HG02798 (cell line): Measurements from ENCODE around the gene RTTN.

Source experiments
- ATAC-seq: cut with Tn5 transposase; IDR thresholded peaks from one replicate; pipeline ENCODE4 v1.9.1; 2021; ENCODE audit warnings: mild to moderate bottlenecking; ENCODE audit not compliant: unreplicated experiment, poor library complexity

RTTN gene

GRCh38 chr18:70219688-70220087 is 14.2 kb upstream of the RTTN start:
- ATAC-seq: no peak

- ATAC-seq: no peak
Observed at GRCh38 chr18:70216788-70217187, 11.3 kb upstream of the RTTN start.

- ATAC-seq: no peak
Observed at GRCh38 chr18:70207181-70207580, 1.7 kb upstream of the RTTN start.

- no peak for ATAC-seq
Observed at GRCh38 chr18:70200286-70200685, 5.2 kb downstream of the RTTN start.

- no peak for ATAC-seq
Observed at GRCh38 chr18:70197844-70198243, 7.6 kb downstream of the RTTN start.

GRCh38 chr18:70197026-70197425 is 8.5 kb downstream of the RTTN start:
- ATAC-seq: no peak

- peak; percentile 33 for ATAC-seq
Observed at GRCh38 chr18:70195852-70196434, 9.5 kb downstream of the RTTN start.

- peak; percentile 52 for ATAC-seq
Observed at GRCh38 chr18:70195014-70195614, 10.4 kb downstream of the RTTN start.

GRCh38 chr18:70194227-70194890 is 11.1 kb downstream of the RTTN start:
- ATAC-seq: peak; percentile 84

GRCh38 chr18:70190529-70190928 is 15.0 kb downstream of the RTTN start:
- ATAC-seq: no peak

GRCh38 chr18:70188113-70188512 is 17.4 kb downstream of the RTTN start:
- no peak for ATAC-seq

GRCh38 chr18:70183441-70183840 is 22.0 kb downstream of the RTTN start:
- ATAC-seq: peak; percentile 53

GRCh38 chr18:70182548-70182947 is 22.9 kb downstream of the RTTN start:
- no peak for ATAC-seq

- no peak for ATAC-seq
Observed at GRCh38 chr18:70181725-70182124, 23.8 kb downstream of the RTTN start.

- ATAC-seq: no peak
Observed at GRCh38 chr18:70181015-70181414, 24.5 kb downstream of the RTTN start.

GRCh38 chr18:70176537-70176936 is 28.9 kb downstream of the RTTN start:
- ATAC-seq: no peak

GRCh38 chr18:70175216-70175615 is 30.3 kb downstream of the RTTN start:
- ATAC-seq: no peak

GRCh38 chr18:70172225-70172624 is 33.3 kb downstream of the RTTN start:
- no peak for ATAC-seq

GRCh38 chr18:70169747-70170146 is 35.7 kb downstream of the RTTN start:
- ATAC-seq: no peak

- ATAC-seq: no peak
Observed at GRCh38 chr18:70166668-70167067, 38.8 kb downstream of the RTTN start.

- peak; percentile 90 for ATAC-seq
Observed at GRCh38 chr18:70165936-70166335, 39.6 kb downstream of the RTTN start.
